ENCODE data around the gene PRR35. TPM values are rescaled to one million over a fixed set of nuclear protein-coding genes. Genes with fewer than 3 reads are reported as not detected.

PRR35 gene
- total and polyA plus RNA-seq, 2 donors (not counting 3 experiments of a cell fraction or from before 2014, with no cell fraction given): not detected

DNA sequence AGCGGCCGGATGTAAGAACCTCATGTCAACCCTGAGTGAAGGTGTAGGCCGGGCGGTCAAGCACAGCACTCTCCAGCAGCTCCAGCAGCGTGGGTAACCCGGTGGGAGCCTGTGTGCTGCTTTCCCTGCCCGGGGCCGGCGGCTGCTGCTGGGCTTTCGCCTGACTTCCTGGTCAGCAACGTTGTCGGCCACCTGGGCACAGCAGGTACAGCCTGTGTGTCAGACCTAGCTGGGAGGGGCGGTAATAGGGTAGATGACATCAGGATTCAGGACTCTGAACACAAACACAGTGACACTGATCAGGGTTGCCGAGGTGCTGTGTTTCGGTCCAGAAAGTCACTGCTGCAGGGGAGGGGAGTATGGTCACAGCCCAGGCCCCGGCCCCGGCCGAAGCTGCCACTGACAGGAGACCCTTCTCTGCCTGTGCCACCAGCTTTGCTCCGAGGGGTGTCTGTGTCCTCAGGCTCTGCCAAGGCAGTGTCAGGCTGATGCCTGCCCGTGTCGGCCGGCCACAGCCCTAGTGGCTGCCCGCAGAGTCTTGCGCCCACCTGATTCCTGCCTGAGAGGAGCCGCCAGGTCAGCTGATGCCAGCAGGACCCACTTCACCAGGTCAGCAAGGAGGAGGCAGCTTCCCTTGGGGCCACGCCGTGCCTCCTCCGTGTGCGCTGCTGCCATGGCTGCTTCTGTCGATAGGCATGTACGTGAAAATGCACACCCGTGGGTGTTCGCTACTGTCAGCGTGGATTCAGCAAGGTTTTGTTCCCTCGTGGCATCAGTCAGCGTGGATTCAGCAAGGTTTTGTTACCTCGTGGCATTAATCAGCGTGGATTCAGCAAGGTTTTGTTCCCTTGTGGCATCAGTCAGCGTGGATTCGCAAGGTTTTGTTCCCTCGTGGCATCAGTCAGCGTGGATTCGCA is 38.9 kb downstream of the PRR35 start:
- dilution Hi-C loops (cut with MboI; ENCODE audit: extremely low pct_ligation_motif_present, low sequenced_read_pairs): no loop called here

DNA sequence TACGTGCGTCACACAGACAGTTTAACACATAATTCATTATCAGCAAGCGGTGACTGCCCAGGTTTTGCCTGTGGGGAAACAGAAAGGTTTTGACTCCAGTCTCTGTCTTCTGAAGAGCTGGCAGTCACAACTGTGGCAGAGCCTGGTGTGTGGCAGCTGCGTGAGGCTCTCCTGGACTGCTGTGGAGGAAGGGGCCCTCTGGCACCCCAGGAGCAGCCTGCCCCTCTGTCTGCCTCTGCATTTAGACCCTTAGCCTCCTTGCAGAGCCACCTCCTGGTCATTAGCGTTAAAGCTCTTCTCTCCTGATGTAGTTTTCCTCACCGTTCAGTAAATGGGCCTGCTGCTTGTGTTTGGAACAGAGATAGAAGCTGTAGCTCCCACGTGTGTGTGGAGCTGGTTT is 40.6 kb downstream of the PRR35 start:
- intact Hi-C loops (cut with micrococcal nuclease) (no loop called here), dilution Hi-C loops (cut with MboI; ENCODE audit: extremely low pct_ligation_motif_present, low sequenced_read_pairs) (no loop called here)
- Histone ChIP-seq H3K9ac (replicated peaks; ENCODE audit: extremely low read depth, insufficient read depth, low read length) (no peak overlapping the region), H3K9me1 (replicated peaks; ENCODE audit: control insufficient read depth, extremely low read depth, insufficient read depth, low read length) (no peaks in the 10 kb centered on the region), H3K79me2 (ENCODE audit: control insufficient read depth, insufficient read depth, low read length) (peaks cover 1% of the 10 kb centered on the region), H3K4me3 (replicated peaks in 1 of 3; ENCODE audit: insufficient read depth in 1 of 3, low read depth in 1 of 3, low read length in 3 of 3) (no peak overlapping the region), H2AFZ (ENCODE audit: low read depth, low read length) (no peak overlapping the region), H3K9me3 (replicated peaks; ENCODE audit: control insufficient read depth, insufficient read depth, low read length) (no peaks in the 10 kb centered on the region), H3K4me1 (ENCODE audit: control insufficient read depth, extremely low read depth, insufficient read depth, low read length) (no peaks in the 10 kb centered on the region), H3K36me3 (ENCODE audit: control insufficient read depth in 2 of 2, extremely low read depth in 1 of 2, insufficient read depth in 2 of 2, low read length in 2 of 2) (no peaks in the 10 kb centered on the region), H4K20me1 (replicated peaks; ENCODE audit: control insufficient read depth, extremely low read depth, insufficient read depth, low read length) (no peaks in the 10 kb centered on the region), H3K27me3 (ENCODE audit: control insufficient read depth in 2 of 2, insufficient read depth in 2 of 2, low read length in 2 of 2) (no peaks in the 10 kb centered on the region), H3K4me2 (ENCODE audit: insufficient read depth, low read length) (no peak overlapping the region), H3K27ac (ENCODE audit: insufficient read depth, low read depth, low read length) (no peak overlapping the region)
- ChIA-PET CTCF (interaction anchor here (0.9 to 2.3 kb wide), 7 partner anchors 8 to 209 kb away, joined by 3 to 8 read pairs (median 5); partner anchors contain the start of gene RAB40C), POLR2A (no interaction called here)
- DNase-seq (ENCODE audit: low read depth, low spot score): peak; percentile 15
- TF ChIP-seq, protein P1, sequence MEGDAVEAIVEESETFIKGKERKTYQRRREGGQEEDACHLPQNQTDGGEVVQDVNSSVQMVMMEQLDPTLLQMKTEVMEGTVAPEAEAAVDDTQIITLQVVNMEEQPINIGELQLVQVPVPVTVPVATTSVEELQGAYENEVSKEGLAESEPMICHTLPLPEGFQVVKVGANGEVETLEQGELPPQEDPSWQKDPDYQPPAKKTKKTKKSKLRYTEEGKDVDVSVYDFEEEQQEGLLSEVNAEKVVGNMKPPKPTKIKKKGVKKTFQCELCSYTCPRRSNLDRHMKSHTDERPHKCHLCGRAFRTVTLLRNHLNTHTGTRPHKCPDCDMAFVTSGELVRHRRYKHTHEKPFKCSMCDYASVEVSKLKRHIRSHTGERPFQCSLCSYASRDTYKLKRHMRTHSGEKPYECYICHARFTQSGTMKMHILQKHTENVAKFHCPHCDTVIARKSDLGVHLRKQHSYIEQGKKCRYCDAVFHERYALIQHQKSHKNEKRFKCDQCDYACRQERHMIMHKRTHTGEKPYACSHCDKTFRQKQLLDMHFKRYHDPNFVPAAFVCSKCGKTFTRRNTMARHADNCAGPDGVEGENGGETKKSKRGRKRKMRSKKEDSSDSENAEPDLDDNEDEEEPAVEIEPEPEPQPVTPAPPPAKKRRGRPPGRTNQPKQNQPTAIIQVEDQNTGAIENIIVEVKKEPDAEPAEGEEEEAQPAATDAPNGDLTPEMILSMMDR (IDR thresholded peaks at IDR 0.05; ENCODE audit: extremely low read depth in 1 of 2, insufficient read depth in 1 of 2, low read depth in 1 of 2, low read length in 2 of 2): peak in 1 of 2 donors; percentile 21
- no peak for TF ChIP-seq JUN (IDR thresholded peaks at IDR 0.05; ENCODE audit: borderline replicate concordance, insufficient read depth, insufficient read length, low read depth)
- no TSS peak for BruUV-seq (replicated peaks)
- FAIRE-seq: no peak

More for the DNA sequence above, 38.9 kb downstream of the PRR35 start:
- Histone ChIP-seq H3K79me2 (ENCODE audit: control insufficient read depth, insufficient read depth, low read length) (peaks cover 5% of the 10 kb centered on the region), H3K9me1 (replicated peaks; ENCODE audit: control insufficient read depth, extremely low read depth, insufficient read depth, low read length) (no peaks in the 10 kb centered on the region), H3K4me3 (replicated peaks in 1 of 3; ENCODE audit: insufficient read depth in 1 of 3, low read depth in 1 of 3, low read length in 3 of 3) (no peak overlapping the region), H3K36me3 (ENCODE audit: control insufficient read depth in 2 of 2, extremely low read depth in 1 of 2, insufficient read depth in 2 of 2, low read length in 2 of 2) (no peaks in the 10 kb centered on the region), H4K20me1 (replicated peaks; ENCODE audit: control insufficient read depth, extremely low read depth, insufficient read depth, low read length) (no peaks in the 10 kb centered on the region), H3K4me1 (ENCODE audit: control insufficient read depth, extremely low read depth, insufficient read depth, low read length) (no peaks in the 10 kb centered on the region), H3K9ac (replicated peaks; ENCODE audit: extremely low read depth, insufficient read depth, low read length) (no peak overlapping the region), H3K4me2 (ENCODE audit: insufficient read depth, low read length) (no peak overlapping the region), H3K27ac (ENCODE audit: insufficient read depth, low read depth, low read length) (no peak overlapping the region), H3K27me3 (ENCODE audit: control insufficient read depth in 2 of 2, insufficient read depth in 2 of 2, low read length in 2 of 2) (no peaks in the 10 kb centered on the region), H3K9me3 (replicated peaks; ENCODE audit: control insufficient read depth, insufficient read depth, low read length) (no peaks in the 10 kb centered on the region), H2AFZ (ENCODE audit: low read depth, low read length) (no peak overlapping the region)
- intact Hi-C loops (cut with micrococcal nuclease): no loop called here
- FAIRE-seq (no peak), DNase-seq (ENCODE audit: low read depth, low spot score) (no peak)
- ChIA-PET POLR2A (no interaction called here), CTCF (interaction anchor here (2.2 kb wide), 1 partner anchor 11 kb away, joined by 9 read pairs; no protein-coding TSS in a partner anchor)
- no TSS peak for BruUV-seq (replicated peaks)
- TF ChIP-seq POLR2A (IDR thresholded peaks at IDR 0.05; ENCODE audit: low read depth, low read length) (no peak), FOS (IDR thresholded peaks at IDR 0.05; ENCODE audit: borderline replicate concordance, insufficient read depth, low read length) (no peak), EZH2 (IDR thresholded peaks at IDR 0.05; ENCODE audit: borderline replicate concordance, low read depth, low read length, severe bottlenecking) (no peak), GATA2 (IDR thresholded peaks at IDR 0.05; ENCODE audit: insufficient read depth, insufficient read length, low read depth, low read length) (no peak), MYC (IDR thresholded peaks at IDR 0.05; ENCODE audit: low read depth, low read length) (no peak)
- TF ChIP-seq, protein P2, sequence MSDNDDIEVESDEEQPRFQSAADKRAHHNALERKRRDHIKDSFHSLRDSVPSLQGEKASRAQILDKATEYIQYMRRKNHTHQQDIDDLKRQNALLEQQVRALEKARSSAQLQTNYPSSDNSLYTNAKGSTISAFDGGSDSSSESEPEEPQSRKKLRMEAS (IDR thresholded peaks at IDR 0.05; ENCODE audit: insufficient read depth, insufficient read length): no peak

Data from endothelial cell of umbilical vein (primary cell).